H9 (cell line): ENCODE results near the gene FKRP. TPM values are rescaled to one million over a fixed set of nuclear protein-coding genes. Genes with fewer than 3 reads are reported as not detected.
"Not testable (repeated sequence)": the region's sequence is repeated elsewhere in the genome, so short reads cannot be mapped to it uniquely, and the experiment has no call there.

ENCODE experiments used
- DNase-seq: peaks from one replicate; pipeline ENCODE4 v3.0.0-alpha.2; 2017
- H2AFZ ChIP-seq: one replicate; pipeline ENCODE4 v1.6.1; 2013; ENCODE audit warnings: mild to moderate bottlenecking, low read length, control low read depth, moderate library complexity
- H2AK5ac ChIP-seq: 2 replicates; pipeline ENCODE4 v1.6.1; 2013; ENCODE audit warnings: low read length, control low read depth, mixed read lengths; ENCODE audit not compliant: insufficient read length
- H2BK120ac ChIP-seq: one replicate; pipeline ENCODE4 v1.6.1; 2013; ENCODE audit warnings: low read depth, mild to moderate bottlenecking, low read length, control low read depth, inconsistent platforms; ENCODE audit not compliant: poor library complexity, severe bottlenecking
- H2BK12ac ChIP-seq: 2 replicates; pipeline ENCODE4 v1.6.1; 2013; ENCODE audit warnings: low read length, control low read depth, mixed read lengths, low read depth; ENCODE audit not compliant: insufficient read length
- H2BK15ac ChIP-seq: 2 replicates; pipeline ENCODE4 v1.6.1; 2013; ENCODE audit warnings: low read depth, low read length, control low read depth
- H2BK20ac ChIP-seq: one replicate; pipeline ENCODE4 v1.6.1; 2013; ENCODE audit warnings: low read depth, mild to moderate bottlenecking, low read length, control low read depth, inconsistent platforms; ENCODE audit not compliant: poor library complexity, severe bottlenecking
- H2BK5ac ChIP-seq: 2 replicates; pipeline ENCODE4 v1.6.1; 2013; ENCODE audit warnings: low read length, control low read depth, mixed read lengths; ENCODE audit not compliant: insufficient read length
- H3K14ac ChIP-seq: 2 replicates; pipeline ENCODE4 v1.6.1; 2013; ENCODE audit warnings: low read length, control low read depth; ENCODE audit not compliant: insufficient read depth
- H3K18ac ChIP-seq: 2 replicates; pipeline ENCODE4 v1.6.1; 2013; ENCODE audit warnings: low read depth, mild to moderate bottlenecking, mixed read lengths, low read length, control low read depth; ENCODE audit not compliant: insufficient read length
- H3K23ac ChIP-seq: 2 replicates; pipeline ENCODE4 v1.6.1; 2013; ENCODE audit warnings: low read length, control low read depth, mixed read lengths, low read depth; ENCODE audit not compliant: insufficient read length
- H3K23me2 ChIP-seq: 2 replicates; pipeline ENCODE4 v1.6.1; 2013; ENCODE audit warnings: low read depth, mild to moderate bottlenecking, mixed read lengths, low read length, control low read depth; ENCODE audit not compliant: insufficient read length, poor library complexity, severe bottlenecking
- H3K27ac ChIP-seq: 2 replicates; pipeline ENCODE4 v1.5.1; 2013; ENCODE audit warnings: low read length, control low read depth, mixed read lengths, low read depth; ENCODE audit not compliant: insufficient read length
- H3K27me3 ChIP-seq: 2 replicates; pipeline ENCODE4 v1.6.1; 2013; ENCODE audit warnings: low read length, control low read depth, inconsistent platforms; ENCODE audit not compliant: insufficient read depth
- H3K4ac ChIP-seq: 2 replicates; pipeline ENCODE4 v1.6.1; 2013; ENCODE audit warnings: low read depth, mild to moderate bottlenecking, control low read depth, inconsistent platforms, low read length, moderate library complexity
- H3K4me1 ChIP-seq: 2 replicates; pipeline ENCODE4 v1.6.1; 2013; ENCODE audit warnings: low read length, control low read depth, inconsistent platforms; ENCODE audit not compliant: insufficient read depth
- H3K4me2 ChIP-seq: 2 replicates; pipeline ENCODE4 v1.6.1; 2013; ENCODE audit warnings: low read length, control low read depth, mixed read lengths; ENCODE audit not compliant: insufficient read length, insufficient read depth
- H3K56ac ChIP-seq: 2 replicates; pipeline ENCODE4 v1.6.1; 2013; ENCODE audit warnings: low read depth, mild to moderate bottlenecking, mixed read lengths, low read length, control low read depth; ENCODE audit not compliant: insufficient read length
- H3K79me1 ChIP-seq: 2 replicates; pipeline ENCODE4 v1.6.1; 2013; ENCODE audit warnings: low read depth, mild to moderate bottlenecking, moderate library complexity, low read length, control low read depth, inconsistent platforms; ENCODE audit not compliant: insufficient read depth, poor library complexity, severe bottlenecking
- H3K79me2 ChIP-seq: 2 replicates; pipeline ENCODE4 v1.6.1; 2013; ENCODE audit warnings: low read length, control low read depth, inconsistent platforms; ENCODE audit not compliant: insufficient read depth
- H3K9ac ChIP-seq: 2 replicates; pipeline ENCODE4 v1.6.1; 2013; ENCODE audit warnings: low read length, control low read depth, mixed read lengths; ENCODE audit not compliant: insufficient read length; ENCODE audit errors: extremely low read depth
- H3K9me3 ChIP-seq: one replicate; pipeline ENCODE4 v1.6.1; 2013; ENCODE audit warnings: low read depth, low read length, inconsistent platforms; ENCODE audit not compliant: control insufficient read depth
- H3T11ph ChIP-seq: one replicate; pipeline ENCODE4 v1.6.1; 2013; ENCODE audit warnings: mild to moderate bottlenecking, low read length, control low read depth, inconsistent platforms
- H4K20me1 ChIP-seq: one replicate; pipeline ENCODE4 v1.6.1; 2013; ENCODE audit not compliant: control insufficient read depth, insufficient read length, insufficient read depth
- H4K5ac ChIP-seq: 2 replicates; pipeline ENCODE4 v1.6.1; 2013; ENCODE audit warnings: low read depth, mild to moderate bottlenecking, mixed read lengths, low read length, control low read depth; ENCODE audit not compliant: insufficient read length
- H4K8ac ChIP-seq: replicated peaks from 2 replicates; pipeline ENCODE4 v1.6.1; 2013; ENCODE audit warnings: low read length, control low read depth, mixed read lengths, low read depth; ENCODE audit not compliant: insufficient read length
- H4K91ac ChIP-seq: 2 replicates; pipeline ENCODE4 v1.6.1; 2013; ENCODE audit warnings: low read depth, mild to moderate bottlenecking, moderate library complexity, mixed read lengths, low read length, control low read depth; ENCODE audit not compliant: insufficient read length
- H3K27ac Mint-ChIP-seq, 3 experiments: 2 replicates in 2 of 3; 3 replicates in 1 of 3; pipeline ENCODE4 v1.8.0; 2020 to 2021; ENCODE audit warnings: mixed read lengths in 3 of 3, mild to moderate bottlenecking in 1 of 3, moderate library complexity in 1 of 3
- H3K27me3 Mint-ChIP-seq: 2 replicates; pipeline ENCODE4 v1.8.0; 2021; ENCODE audit warnings: low read depth, mild to moderate bottlenecking, moderate library complexity, mixed read lengths
- H3K36me3 Mint-ChIP-seq, 3 experiments: 2 replicates in 2 of 3; 3 replicates in 1 of 3; pipeline ENCODE4 v1.8.0; 2020 to 2021; ENCODE audit warnings: low read depth in 3 of 3, mixed read lengths in 3 of 3; ENCODE audit not compliant: insufficient read depth in 1 of 3
- H3K4me1 Mint-ChIP-seq, 2 experiments: 2 replicates each; pipeline ENCODE4 v1.8.0; 2020; ENCODE audit warnings: mixed read lengths in 2 of 2
- H3K4me3 Mint-ChIP-seq, 2 experiments: 2 replicates in 1 of 2; 3 replicates in 1 of 2; pipeline ENCODE4 v1.8.0; 2020 to 2021; ENCODE audit warnings: mild to moderate bottlenecking in 2 of 2, mixed read lengths in 2 of 2, moderate library complexity in 1 of 2
- H3K9me3 Mint-ChIP-seq, 2 experiments: 2 replicates in 1 of 2; 3 replicates in 1 of 2; pipeline ENCODE4 v1.8.0; 2020; ENCODE audit warnings: mild to moderate bottlenecking in 2 of 2, mixed read lengths in 2 of 2, moderate library complexity in 1 of 2
- WGBS: extraction: QIAGEN DNeasy Blood & Tissue Kit; methylation state at CpG from one replicate; pipeline ENCODE4 v1.1.7; 2013; ENCODE audit warnings: missing lambda C conversion rate, low lambda C conversion rate, mixed read lengths; ENCODE audit not compliant: insufficient read length; ENCODE audit errors: extremely low coverage; 5-methylcytosine and 5-hydroxymethylcytosine counted together
- total RNA-seq: library from RNA; stranded (reverse); gene quantifications from 2 replicates; pipeline ENCODE4 v1.2.1, GENCODE V29; 2021
- TF ChIP-seq, protein P1 (sequence below): fragments of 200-600 bp; sonication (generic); conservative IDR thresholded peaks from 3 replicates; pipeline ENCODE4 v1.8.0; 2021; ENCODE audit warnings: antibody characterized with exemption, mild to moderate bottlenecking

Gene FKRP
- total RNA-seq, 1 experiment from 2014 or later, result 42.2 TPM

- H3T11ph ChIP-seq, result no peak overlapping the region
- H2BK12ac ChIP-seq, result no peak overlapping the region
- H3K36me3 Mint-ChIP-seq, result peaks cover 20 to 53% (median 48%) of the 10 kb centered on the region in 3 experiments
- H2AFZ ChIP-seq, result no peak overlapping the region
- peak; percentile 94 for DNase-seq
- H3K4me2 ChIP-seq, result no peak overlapping the region
- H3K9me3 Mint-ChIP-seq, result no peaks in the 10 kb centered on the region
- H3K9me3 ChIP-seq, result no peaks in the 10 kb centered on the region
- H3K4me1 ChIP-seq, result no peaks in the 10 kb centered on the region; the same call in 1 of the 2 replicates
- H3K56ac ChIP-seq, result no peak overlapping the region
- no peak overlapping the region for H3K23ac ChIP-seq
- H3K4ac ChIP-seq, result no peak overlapping the region
- no peaks in the 10 kb centered on the region; the same call in 1 of the 2 replicates for H3K79me2 ChIP-seq
- H3K18ac ChIP-seq, result no peak overlapping the region
- no peak overlapping the region for H4K8ac ChIP-seq
- H2BK20ac ChIP-seq, result no peak overlapping the region
- peak overlapping the region in 1 of 3 experiments; percentile 90; a peak in 3 of 7 replicates for H3K27ac Mint-ChIP-seq
- no peaks in the 10 kb centered on the region for H3K27me3 Mint-ChIP-seq
- TF ChIP-seq, protein P1, sequence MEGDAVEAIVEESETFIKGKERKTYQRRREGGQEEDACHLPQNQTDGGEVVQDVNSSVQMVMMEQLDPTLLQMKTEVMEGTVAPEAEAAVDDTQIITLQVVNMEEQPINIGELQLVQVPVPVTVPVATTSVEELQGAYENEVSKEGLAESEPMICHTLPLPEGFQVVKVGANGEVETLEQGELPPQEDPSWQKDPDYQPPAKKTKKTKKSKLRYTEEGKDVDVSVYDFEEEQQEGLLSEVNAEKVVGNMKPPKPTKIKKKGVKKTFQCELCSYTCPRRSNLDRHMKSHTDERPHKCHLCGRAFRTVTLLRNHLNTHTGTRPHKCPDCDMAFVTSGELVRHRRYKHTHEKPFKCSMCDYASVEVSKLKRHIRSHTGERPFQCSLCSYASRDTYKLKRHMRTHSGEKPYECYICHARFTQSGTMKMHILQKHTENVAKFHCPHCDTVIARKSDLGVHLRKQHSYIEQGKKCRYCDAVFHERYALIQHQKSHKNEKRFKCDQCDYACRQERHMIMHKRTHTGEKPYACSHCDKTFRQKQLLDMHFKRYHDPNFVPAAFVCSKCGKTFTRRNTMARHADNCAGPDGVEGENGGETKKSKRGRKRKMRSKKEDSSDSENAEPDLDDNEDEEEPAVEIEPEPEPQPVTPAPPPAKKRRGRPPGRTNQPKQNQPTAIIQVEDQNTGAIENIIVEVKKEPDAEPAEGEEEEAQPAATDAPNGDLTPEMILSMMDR, result no peak
- H3K9ac ChIP-seq, result no peak overlapping the region
- WGBS, result no CpG with 5 or more reads among the region's 25 CpGs
- H3K79me1 ChIP-seq, result peaks cover 3% of the 10 kb centered on the region
- peaks cover 15 to 23% of the 10 kb centered on the region in 2 experiments for H3K4me1 Mint-ChIP-seq
- no peak overlapping the region; a peak in 1 of 5 replicates for H3K4me3 Mint-ChIP-seq
- H4K20me1 ChIP-seq, result no peaks in the 10 kb centered on the region
- H3K23me2 ChIP-seq, result peaks cover 4% of the 10 kb centered on the region
- H2BK15ac ChIP-seq, result no peak overlapping the region
- H2BK120ac ChIP-seq, result no peak overlapping the region
- no peak overlapping the region for H3K27ac ChIP-seq
- no peak overlapping the region for H4K91ac ChIP-seq
- H3K27me3 ChIP-seq, result no peaks in the 10 kb centered on the region
- no peak overlapping the region for H3K14ac ChIP-seq
- H2AK5ac ChIP-seq, result no peak overlapping the region
- no peak overlapping the region for H2BK5ac ChIP-seq
- H4K5ac ChIP-seq, result no peak overlapping the region
Measured at GRCh38 chr19:46710687-46711086, 35.2 kb upstream of the FKRP start.

GRCh38 chr19:46712768-46713338 lies 33.0 kb upstream of the FKRP start:
- not testable (repeated sequence) for H3K79me1 ChIP-seq, DNase-seq, H3K9me3 Mint-ChIP-seq, H4K20me1 ChIP-seq, H2BK12ac ChIP-seq, H3K4me1 ChIP-seq, H3K27ac Mint-ChIP-seq, H2BK5ac ChIP-seq, H2BK15ac ChIP-seq, H3K4me2 ChIP-seq, H3T11ph ChIP-seq, H4K91ac ChIP-seq, H3K9ac ChIP-seq, H2BK20ac ChIP-seq, H4K8ac ChIP-seq, H3K14ac ChIP-seq, H3K27me3 ChIP-seq, H3K9me3 ChIP-seq, H3K79me2 ChIP-seq, H3K27me3 Mint-ChIP-seq, H3K23ac ChIP-seq, H3K56ac ChIP-seq, H2BK120ac ChIP-seq, H2AK5ac ChIP-seq, H2AFZ ChIP-seq, H3K18ac ChIP-seq, H4K5ac ChIP-seq, H3K4ac ChIP-seq, H3K27ac ChIP-seq
- H3K23me2 ChIP-seq, result peaks cover 15% of the 10 kb centered on the region
- no CpG with 5 or more reads among the region's 6 CpGs for WGBS
- peak overlapping the region; percentile 91 to 97; a peak in 3 of 5 replicates for H3K4me3 Mint-ChIP-seq
- peaks cover 7 to 35% (median 32%) of the 10 kb centered on the region in 3 experiments for H3K36me3 Mint-ChIP-seq
- H3K4me1 Mint-ChIP-seq, result peaks cover 18 to 27% of the 10 kb centered on the region in 2 experiments
